ELF-1 (cell line): Measurements from ENCODE around the gene SLC6A16.
"Not testable (repeated sequence)": the region's sequence is repeated elsewhere in the genome, so short reads cannot be mapped to it uniquely, and the experiment has no call there.

ENCODE experiments used
- DNase-seq: peaks from one replicate; pipeline ENCODE4 v3.0.0-alpha.2; 2016; ENCODE audit warnings: low read depth, low spot score

SLC6A16 gene

GRCh38 chr19:49344505-49345423, 19.8 kb upstream of the SLC6A16 start:
- DNase-seq = no peak

- no peak for DNase-seq
Observed at GRCh38 chr19:49343123-49343522, 18.1 kb upstream of the SLC6A16 start.

GRCh38 chr19:49342291-49342721, 17.3 kb upstream of the SLC6A16 start:
- DNase-seq = no peak

- no peak for DNase-seq
Observed at GRCh38 chr19:49340865-49341718, 16.1 kb upstream of the SLC6A16 start.

GRCh38 chr19:49340069-49340864, 15.3 kb upstream of the SLC6A16 start:
- DNase-seq = peak; percentile 88

- DNase-seq = peak; percentile 98
Observed at GRCh38 chr19:49339301-49340068, 14.5 kb upstream of the SLC6A16 start.

- DNase-seq = peak; percentile 95
Observed at GRCh38 chr19:49338691-49339300, 13.8 kb upstream of the SLC6A16 start.

- peak; percentile 42 for DNase-seq
Observed at GRCh38 chr19:49338023-49338677, 13.2 kb upstream of the SLC6A16 start.

GRCh38 chr19:49337267-49338022, 12.5 kb upstream of the SLC6A16 start:
- no peak for DNase-seq

GRCh38 chr19:49336482-49337266, 11.7 kb upstream of the SLC6A16 start:
- DNase-seq = no peak

- no peak for DNase-seq
Observed at GRCh38 chr19:49335784-49336481, 10.9 kb upstream of the SLC6A16 start.

GRCh38 chr19:49335071-49335783, 10.2 kb upstream of the SLC6A16 start, which contains the start of gene CD37:
Gene CD37, plus strand, starts transcription at chr19:49335406. Its CDS starts 135 bp downstream, at chr19:49335541.
- DNase-seq = no peak

- no peak for DNase-seq
Observed at GRCh38 chr19:49333811-49334288, 8.9 kb upstream of the SLC6A16 start.

- no peak for DNase-seq
Observed at GRCh38 chr19:49333418-49333805, 8.4 kb upstream of the SLC6A16 start.

- not testable (repeated sequence) for DNase-seq
Observed at GRCh38 chr19:49332691-49333417, 7.9 kb upstream of the SLC6A16 start.

GRCh38 chr19:49331616-49332055, 6.6 kb upstream of the SLC6A16 start:
- peak; percentile 53 for DNase-seq
